GM18867 (cell line): ENCODE results near the gene CAMK2G.

Source experiments
- ATAC-seq: cut with Tn5 transposase; IDR thresholded peaks from one replicate; pipeline ENCODE4 v1.9.1; 2021; ENCODE audit warnings: mild to moderate bottlenecking, moderate library complexity; ENCODE audit not compliant: unreplicated experiment

CAMK2G gene

DNA sequence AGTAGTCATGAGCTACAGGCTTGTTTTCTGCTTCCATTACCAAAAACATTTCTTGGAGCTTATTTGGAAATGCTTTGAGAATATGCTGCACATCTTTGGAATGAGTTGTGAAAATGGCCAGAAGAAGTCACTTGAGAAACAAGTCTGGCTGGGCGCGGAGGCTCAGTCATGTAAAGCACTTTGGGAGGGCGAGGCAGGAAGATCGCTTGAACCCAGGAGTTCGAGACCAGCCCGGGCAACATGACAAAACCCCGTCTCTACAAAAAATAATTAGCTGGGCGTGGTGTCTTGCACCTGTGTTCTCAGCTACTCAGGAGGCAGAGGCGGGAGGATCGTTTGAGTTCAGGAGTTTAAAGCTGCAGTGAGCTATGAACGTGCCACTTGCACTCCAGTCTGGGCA is 93.4 kb downstream of the CAMK2G start:
- no peak for ATAC-seq

DNA sequence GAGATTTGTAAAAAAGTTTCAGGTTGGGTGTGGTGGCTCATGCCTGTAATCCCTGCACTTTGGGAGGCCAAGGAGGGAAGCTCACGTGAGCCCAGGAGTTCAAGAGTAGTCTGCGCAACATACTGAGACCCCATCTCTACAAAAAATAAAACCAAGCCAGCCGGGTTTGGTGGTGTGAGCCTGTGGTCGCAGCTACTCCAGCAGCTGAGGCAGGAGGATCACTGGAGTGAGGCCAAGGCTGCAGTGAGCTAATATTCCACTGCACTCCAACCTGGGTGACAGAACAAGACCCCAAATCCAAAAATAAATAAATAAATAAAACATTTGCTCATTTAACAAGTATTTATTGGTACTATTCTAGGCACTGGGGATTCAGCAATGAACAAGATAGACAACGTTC is 94.1 kb downstream of the CAMK2G start:
- ATAC-seq: no peak

- ATAC-seq: no peak
Measured at GRCh38 chr10:73779539-73780197, 94.7 kb downstream of the CAMK2G start.

DNA sequence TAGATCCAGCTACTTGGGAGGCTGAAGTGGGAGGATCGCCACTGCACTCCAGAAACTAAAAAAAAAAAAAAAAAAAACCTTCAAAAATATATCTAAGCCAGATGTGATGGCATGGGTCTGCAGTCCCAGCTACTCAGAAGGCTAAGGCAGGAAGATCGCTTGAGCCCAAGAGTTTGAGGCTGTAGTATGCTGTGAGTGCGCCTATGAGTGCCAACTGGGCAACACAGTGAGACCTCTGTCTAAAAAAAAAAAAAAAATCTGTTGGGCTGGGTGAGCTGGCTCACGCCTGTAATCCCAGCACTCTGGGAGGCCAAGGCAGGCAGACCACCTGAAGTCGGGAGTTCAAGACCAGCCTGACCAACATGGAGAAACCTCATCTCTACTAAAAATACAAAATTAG is 95.3 kb downstream of the CAMK2G start:
- ATAC-seq: no peak

DNA sequence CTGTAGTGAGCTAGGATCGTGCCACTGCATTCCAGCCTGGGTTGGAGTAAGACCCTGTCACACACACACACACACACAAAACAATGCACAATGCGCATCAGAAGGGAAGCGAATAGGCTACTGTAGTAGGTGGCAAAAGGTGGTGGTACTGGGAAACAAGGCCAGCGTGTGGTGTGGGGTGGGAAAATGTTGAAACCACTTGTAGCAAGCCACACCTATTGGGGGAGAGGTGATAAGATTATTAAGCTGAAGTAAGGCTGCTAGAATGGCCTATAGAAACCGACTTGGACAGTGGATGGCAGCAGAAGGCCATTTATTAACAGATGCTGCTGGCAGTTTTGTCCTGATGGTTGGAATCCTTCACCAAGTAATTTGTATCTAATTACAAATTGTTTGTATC is 99.7 kb downstream of the CAMK2G start:
- ATAC-seq: no peak

DNA sequence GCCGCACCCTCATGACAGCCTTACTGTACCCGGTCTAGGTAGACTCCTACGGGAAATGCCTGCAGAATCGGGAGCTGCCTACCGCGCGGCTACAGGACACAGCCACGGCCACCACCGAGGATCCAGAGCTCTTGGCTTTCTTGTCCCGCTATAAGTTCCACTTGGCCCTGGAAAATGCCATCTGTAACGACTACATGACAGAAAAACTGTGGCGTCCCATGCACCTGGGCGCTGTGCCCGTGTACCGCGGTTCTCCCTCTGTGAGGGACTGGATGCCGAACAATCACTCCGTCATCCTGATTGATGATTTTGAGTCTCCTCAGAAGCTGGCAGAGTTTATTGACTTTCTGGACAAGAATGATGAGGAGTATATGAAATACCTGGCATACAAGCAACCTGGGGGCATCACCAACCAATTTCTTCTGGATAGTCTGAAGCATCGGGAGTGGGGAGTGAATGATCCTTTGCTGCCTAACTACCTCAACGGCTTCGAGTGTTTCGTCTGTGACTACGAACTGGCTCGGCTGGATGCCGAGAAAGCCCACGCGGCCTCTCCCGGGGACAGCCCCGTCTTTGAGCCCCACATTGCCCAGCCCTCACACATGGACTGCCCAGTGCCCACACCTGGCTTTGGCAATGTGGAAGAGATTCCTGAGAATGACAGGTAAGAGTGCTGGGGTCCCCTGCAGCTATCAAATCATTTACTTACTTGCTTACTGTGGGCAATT is 101.0 kb downstream of the CAMK2G start:
- ATAC-seq: no peak

GRCh38 chr10:73772281-73773151 is 101.8 kb downstream of the CAMK2G start:
- ATAC-seq: peak; percentile 58

- ATAC-seq: peak; percentile 41
Measured at GRCh38 chr10:73771722-73772280, 102.6 kb downstream of the CAMK2G start.

- no peak for ATAC-seq
Measured at GRCh38 chr10:73769396-73769795, 105.0 kb downstream of the CAMK2G start.

DNA sequence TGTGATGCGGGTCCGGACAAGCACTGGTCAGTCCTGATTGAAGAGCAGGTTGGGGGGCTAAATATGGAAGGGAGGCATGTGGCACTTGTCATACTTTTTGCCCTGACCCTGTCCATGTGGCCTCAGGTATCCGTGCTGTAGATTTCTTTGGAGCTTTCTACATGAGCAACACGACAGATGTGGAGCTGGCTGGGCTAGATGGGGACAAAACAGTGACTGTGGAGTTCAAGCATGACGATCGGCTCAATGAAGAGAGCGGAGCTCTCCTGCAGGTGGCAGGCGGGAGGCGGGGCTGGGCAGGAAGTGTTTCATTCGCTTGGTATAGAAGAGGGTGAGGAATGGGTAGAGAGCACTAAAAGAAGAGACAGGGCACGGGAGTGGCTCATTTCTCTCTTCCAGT is 105.5 kb downstream of the CAMK2G start:
- peak; percentile 26 for ATAC-seq

DNA sequence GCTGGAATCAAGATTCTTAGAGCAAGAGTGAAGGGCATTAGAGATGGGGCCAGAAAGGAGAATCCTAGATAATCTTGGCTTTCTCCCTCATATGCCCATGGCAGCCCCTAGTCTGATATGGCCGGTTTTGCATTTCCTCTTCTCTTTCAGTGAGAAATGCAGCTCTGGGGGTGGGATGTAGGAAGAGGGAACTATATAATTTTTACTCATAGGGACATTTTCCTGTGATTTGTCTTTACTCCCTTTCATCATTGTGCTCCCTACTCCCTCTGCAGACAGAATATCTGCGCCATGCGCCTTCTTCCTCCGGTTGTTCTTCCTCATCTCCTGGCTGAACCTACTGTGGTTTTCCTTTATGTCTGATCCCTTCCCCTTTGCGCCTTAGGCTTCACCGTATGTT is 109.3 kb downstream of the CAMK2G start:
- no peak for ATAC-seq

GRCh38 chr10:73763343-73763742 is 111.0 kb downstream of the CAMK2G start:
- no peak for ATAC-seq

- no peak for ATAC-seq
Measured at GRCh38 chr10:73762915-73763314, 111.4 kb downstream of the CAMK2G start.
